Panc1 (cell line): ENCODE data around the gene TANGO6.

Experiments used
- POLR2AphosphoS5 ChIP-seq: IDR thresholded peaks from 2 replicates; pipeline ENCODE4 v1.6.1; 2012; ENCODE audit warnings: mild to moderate bottlenecking, low read depth, low read length, moderate library complexity
- TF ChIP-seq, protein P1 (sequence below): fragments of 450-650 bp; IDR thresholded peaks from 2 replicates; pipeline ENCODE4 v1.5.1; 2017; ENCODE audit warnings: mild to moderate bottlenecking

DNA sequence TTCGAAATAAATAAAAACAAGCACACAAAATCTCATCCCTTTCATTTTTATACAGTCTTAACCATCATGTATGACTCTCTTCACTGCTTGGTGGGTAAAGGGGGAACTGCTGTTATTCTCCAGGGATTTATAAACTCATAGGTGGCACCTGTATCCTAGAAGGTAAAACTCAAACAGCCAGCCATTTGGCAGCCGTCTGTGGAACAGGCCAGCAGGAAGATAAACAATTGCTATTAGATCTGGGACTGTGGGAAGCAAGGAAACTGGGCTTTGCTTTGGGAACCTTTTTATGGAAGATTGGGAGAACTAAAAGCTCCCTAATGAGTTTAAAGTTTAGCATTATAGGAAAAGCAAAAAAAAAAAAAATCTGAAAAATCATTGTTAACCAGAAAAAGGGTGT lies 126.0 kb downstream of the TANGO6 start:
- TF ChIP-seq, protein P1, sequence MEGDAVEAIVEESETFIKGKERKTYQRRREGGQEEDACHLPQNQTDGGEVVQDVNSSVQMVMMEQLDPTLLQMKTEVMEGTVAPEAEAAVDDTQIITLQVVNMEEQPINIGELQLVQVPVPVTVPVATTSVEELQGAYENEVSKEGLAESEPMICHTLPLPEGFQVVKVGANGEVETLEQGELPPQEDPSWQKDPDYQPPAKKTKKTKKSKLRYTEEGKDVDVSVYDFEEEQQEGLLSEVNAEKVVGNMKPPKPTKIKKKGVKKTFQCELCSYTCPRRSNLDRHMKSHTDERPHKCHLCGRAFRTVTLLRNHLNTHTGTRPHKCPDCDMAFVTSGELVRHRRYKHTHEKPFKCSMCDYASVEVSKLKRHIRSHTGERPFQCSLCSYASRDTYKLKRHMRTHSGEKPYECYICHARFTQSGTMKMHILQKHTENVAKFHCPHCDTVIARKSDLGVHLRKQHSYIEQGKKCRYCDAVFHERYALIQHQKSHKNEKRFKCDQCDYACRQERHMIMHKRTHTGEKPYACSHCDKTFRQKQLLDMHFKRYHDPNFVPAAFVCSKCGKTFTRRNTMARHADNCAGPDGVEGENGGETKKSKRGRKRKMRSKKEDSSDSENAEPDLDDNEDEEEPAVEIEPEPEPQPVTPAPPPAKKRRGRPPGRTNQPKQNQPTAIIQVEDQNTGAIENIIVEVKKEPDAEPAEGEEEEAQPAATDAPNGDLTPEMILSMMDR, result no peak
- no peak for TF ChIP-seq POLR2AphosphoS5
